HG03460 (cell line): ENCODE measurements around the gene HYAL3.

Experiments used
- ATAC-seq: cut with Tn5 transposase; IDR thresholded peaks from one replicate; pipeline ENCODE4 v1.9.1; 2021; ENCODE audit not compliant: unreplicated experiment

The HYAL3 gene

DNA sequence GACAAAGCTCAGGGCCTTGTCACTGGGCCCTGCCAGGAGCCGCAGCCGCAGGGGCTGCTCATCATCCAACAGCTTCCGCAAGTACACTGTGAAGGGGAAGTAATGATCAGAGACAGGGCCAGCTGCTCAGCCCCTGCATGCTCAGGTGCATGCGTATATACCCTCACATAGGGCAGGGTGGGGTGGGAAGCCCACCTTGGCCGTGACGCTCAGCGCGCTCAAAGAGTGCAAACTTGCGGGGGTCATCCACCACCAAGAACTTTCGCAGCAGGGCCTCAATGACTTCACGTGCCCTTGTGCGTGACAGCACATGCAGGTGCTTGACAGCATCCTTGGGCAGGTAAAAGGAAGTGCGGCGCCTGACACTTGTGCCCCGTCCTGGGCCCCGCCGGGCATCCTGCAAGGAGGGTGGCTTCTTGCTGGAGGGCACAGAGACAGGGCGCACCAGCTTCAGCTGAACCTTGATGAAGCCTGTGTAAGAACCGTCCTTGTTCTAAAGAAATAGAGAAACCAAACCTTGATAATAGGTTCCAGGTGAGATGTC is 32.2 kb upstream of the HYAL3 start:
- no peak for ATAC-seq

DNA sequence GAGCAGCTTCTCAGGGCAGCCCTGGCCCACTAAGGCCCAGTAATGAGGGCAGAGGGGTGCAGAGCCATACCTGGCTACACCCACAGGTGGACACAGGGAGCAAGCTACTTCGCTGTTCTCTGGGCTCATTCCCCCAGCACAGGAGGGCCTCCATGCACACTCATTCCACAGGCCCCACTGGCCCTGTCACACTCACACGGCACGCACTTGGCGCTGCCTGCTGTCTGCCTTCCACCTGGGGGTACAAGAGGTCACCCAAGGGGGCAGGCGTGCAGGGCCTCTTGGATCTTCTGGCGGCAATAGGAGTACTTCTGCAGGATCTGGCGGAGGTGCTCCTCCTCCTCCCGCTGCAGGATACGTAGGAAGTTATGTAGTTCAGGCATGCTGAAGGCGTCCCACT is 31.1 kb upstream of the HYAL3 start:
- ATAC-seq: no peak

DNA sequence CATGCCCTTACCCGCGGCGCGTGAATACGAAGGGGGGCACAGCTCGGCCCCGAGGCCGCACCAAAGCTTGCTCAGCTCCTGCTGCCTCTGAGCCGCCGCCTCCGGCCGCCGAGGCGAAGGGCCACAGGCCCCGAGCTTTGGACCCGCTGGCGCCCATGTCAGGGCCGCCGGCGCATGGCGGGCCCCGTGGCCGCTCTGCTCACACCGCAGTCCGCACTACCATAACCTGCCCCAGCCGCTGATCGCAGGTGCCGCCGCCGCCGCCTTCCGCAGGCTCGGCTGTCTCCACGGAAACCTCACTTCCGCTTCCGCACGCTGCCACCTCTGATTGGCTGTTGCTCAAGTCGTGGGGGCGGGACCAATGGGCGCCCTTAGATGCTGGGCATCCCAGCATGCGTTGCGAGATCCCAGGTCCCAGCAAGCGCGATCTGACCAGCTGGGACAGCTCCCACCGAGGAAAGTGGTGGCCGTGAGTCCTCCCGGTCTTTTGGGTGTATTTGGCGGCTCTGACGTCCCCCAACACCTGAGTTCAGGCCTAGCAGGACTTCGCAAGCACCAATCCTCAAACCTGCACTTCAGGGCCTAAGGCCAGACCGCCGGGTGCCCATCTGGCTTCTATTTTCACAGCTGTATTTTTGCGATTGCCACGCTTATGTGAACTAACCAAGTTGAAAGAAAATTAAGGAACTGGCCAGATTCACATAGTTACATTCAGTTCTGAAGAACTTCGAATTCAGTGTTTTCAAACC is 28.9 kb upstream of the HYAL3 start, which contains the start of gene TUSC2:
TUSC2 (minus strand) TSS at position 281 of the 749 bp plus-strand sequence; CDS start at position 157, 124 bp downstream.
- peak; percentile 80 for ATAC-seq

GRCh38 chr3:50327129-50327528 is 27.9 kb upstream of the HYAL3 start:
- ATAC-seq: no peak

GRCh38 chr3:50326182-50326541 is 27.0 kb upstream of the HYAL3 start:
- no peak for ATAC-seq

DNA sequence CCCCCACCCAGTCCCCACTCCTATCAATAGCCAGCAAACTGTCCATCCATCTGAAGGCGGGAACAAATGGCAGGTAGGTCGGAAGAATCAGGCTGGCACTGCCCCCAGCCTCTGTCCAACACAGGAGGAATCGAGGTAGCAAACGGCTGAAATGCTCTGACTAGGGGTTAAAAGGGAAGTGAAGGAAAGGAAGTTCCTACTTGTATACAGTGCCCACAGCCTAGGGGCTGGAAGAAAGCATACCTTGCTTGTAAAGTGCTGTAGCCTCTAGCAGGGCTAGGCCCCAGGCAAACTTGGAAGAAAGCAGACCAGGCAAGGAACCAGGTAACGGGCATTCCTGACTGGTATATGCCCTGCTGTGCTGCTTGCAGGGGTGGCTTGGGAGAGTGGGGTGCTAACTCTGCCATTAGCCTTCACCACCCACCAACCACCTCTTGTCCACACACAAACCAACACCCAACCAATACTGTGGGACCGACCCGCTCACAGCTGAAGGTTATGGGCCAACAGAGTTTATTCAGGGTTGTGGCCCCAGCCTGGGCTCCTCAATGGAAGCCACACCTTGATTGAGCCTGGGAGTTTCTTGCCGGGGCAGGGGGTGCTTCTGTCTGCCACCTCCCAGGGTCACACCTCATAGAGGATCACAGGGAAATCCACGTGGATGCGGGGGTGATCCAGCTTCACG is 26.4 kb upstream of the HYAL3 start:
- no peak for ATAC-seq

DNA sequence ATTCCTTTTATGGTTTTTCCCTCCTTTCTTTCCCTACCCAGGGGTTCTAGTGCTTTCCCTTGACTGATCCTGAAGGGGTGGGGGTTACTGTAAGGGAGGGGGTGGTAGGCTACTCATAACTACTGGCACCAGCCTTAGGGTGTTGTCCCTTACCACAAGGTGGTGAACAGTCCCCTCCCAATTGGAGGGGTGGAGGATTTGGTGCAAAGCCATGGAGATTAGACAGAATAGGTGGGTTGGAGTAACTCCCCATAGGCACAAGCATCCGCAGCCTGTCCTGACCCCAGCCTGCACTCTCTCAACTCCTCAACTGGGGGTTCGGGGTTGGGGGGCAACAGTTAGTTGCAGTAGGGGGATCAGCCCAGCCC is 25.9 kb upstream of the HYAL3 start:
- ATAC-seq: no peak

DNA sequence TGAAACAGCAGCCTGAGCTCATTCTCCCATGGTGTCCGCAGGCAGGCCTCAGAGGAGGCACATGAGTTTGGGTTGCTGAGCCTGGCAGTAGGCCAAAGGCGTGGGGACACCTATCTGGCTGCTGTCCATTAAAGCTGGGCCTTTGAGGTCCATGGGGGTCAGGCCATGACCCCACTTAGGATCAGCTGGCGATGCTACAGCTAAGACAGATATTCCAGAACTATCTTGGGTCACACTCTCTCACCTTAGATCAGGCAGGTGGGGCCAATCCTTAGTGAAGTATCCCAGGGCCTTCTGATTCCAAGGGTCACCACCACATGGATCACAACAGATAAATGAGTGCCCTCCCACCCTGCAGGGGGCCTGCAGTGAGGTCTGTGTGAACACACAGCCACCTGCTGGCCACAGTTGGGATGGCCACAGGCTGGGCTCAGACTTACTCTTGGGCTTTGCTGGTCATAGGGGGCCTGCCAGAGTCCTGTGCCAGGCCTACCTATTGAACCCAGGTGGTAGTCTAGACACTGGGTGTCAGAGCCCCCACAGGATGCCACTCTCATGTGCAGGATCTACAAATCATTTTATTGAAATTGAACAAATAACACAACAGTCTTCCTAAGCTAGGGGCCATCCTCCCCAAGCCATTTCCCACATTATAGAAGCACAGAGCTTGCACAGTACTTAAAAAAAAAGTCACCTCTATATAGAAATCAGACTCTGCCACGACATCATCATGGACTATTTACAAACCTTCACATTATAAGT is 25.3 kb upstream of the HYAL3 start:
- no peak for ATAC-seq

DNA sequence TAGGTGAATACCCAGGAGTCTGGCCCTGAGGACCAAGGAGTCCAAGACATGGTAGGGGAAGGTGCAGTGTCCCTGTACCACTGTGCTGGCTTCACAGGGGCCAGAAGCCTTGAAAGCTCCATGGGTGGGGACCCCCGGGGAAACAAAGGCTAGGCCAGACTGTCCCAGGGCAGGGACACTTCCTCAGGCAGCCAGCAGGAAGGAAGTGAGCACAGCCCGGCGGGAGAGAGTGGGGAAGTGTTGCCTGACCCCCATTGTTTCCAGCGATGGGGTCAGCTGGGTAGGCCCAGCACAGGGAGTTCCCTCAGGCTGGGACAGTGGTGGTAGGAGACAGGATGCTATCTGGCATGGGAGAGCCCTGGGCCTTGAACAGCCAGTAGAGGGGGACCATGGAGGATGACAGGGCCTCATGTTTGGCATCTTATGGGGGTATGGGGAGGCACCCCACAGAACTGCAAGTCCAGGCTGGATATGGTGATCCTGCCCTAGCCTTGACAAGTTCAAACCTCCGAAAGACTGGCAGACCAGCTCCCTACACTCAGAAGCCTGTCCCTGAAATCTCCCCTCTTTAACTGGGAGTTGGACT is 24.5 kb upstream of the HYAL3 start:
- no peak for ATAC-seq

GRCh38 chr3:50323092-50323600 is 23.9 kb upstream of the HYAL3 start:
- no peak for ATAC-seq

DNA sequence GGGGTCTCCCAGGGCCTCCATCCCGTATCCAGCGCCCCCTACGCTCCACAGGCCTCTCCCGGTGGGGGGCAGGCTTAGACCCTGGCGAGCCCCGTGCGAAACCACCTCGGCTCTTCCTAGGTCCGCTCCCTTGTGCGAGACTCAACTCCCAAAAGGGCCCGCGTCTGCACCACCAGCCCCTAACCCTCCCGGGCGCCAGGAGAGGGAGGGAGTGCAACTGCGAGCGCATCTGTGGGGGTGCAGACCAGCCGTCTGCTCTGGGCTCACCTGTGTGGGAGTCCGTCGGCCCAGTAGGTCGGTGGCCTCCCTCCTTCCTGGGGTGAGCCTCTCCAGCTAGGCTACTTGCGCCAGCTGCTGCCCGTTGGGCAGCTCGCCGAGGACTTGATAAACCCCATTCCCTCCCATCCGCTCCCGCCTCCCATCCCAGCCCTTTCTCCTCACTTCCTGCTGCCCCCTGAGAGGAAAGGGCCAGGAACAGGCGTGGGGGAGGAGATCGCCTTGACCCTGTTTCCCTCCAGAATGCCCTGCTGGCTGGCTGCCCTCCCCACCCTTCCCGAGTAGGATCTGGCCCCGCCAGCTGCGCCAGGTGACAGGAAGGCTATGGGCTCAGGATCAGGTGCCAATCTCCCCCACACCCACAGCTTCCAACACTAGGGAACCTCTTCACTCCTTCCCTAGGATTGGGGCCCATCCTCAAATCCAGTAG is 23.3 kb upstream of the HYAL3 start, which contains the start of gene HYAL2:
HYAL2 (minus strand) TSS at position 360 of the 706 bp plus-strand sequence. CDS start 2,256 bp downstream, outside the sequence.
- no peak for ATAC-seq

- no peak for ATAC-seq
Measured at GRCh38 chr3:50322115-50322385, 22.8 kb upstream of the HYAL3 start.

- ATAC-seq: peak; percentile 75
Measured at GRCh38 chr3:50321336-50322114, 22.3 kb upstream of the HYAL3 start.

DNA sequence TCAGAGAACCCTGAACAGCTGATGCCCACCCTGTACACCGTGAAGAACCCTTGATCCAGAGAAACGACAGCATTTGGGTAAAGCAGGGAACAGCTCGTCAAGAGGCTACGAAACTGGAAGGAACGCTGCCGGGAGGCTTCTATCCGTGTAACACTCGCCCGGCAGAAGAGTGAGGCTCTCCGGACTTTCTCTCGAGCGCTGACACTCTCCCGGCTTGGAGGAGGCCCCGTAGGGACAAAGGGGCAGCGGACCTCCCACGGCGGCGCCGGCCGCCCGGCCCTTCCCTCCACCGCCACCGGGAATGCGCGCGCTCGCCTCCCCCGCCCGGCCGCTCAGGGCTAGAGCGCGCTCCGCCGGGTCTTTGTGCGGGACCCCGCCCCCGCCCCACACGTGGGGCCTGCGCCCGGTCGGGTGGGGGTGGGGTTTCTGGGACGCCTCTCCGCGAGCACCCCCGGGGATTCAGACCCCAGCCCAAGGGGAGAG is 21.7 kb upstream of the HYAL3 start:
- peak; percentile 49 for ATAC-seq

GRCh38 chr3:50319894-50320625 is 20.9 kb upstream of the HYAL3 start:
- no peak for ATAC-seq

GRCh38 chr3:50319181-50319893 is 20.1 kb upstream of the HYAL3 start:
- ATAC-seq: no peak

DNA sequence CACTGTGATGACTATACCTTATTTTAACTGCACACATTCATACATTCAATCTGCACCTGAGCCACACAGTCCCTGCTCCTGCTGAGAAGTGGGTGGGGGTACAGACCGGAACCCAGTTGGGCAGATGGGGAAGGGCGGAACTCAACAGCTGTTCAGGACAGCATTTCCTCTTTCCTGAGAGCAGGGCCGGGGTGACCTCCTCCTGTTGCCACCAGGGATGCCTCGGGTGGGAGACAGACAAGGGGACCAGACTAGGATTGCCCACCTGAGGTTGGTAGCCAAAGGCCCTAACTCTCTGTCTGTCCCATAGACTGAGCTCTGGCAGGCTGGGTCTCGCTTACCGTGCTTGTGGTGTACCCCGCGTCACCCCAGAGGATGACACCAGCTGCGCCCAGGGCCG is 19.4 kb upstream of the HYAL3 start:
- no peak for ATAC-seq

- ATAC-seq: no peak
Measured at GRCh38 chr3:50318163-50318562, 19.0 kb upstream of the HYAL3 start.
